ENCODE results near the gene EFTUD2. TPM values are rescaled to one million over a fixed set of nuclear protein-coding genes. Genes with fewer than 3 reads are reported as not detected.

EFTUD2 gene
- total and polyA plus RNA-seq, 2 of the 13 experiments (the other 11 are each of a cell fraction or from before 2014, with no cell fraction given), result 111 to 137 TPM

- Histone ChIP-seq H3K27ac (ENCODE audit: extremely low read length, insufficient read depth, low read length) (no peak overlapping the region), H3K4me1 (ENCODE audit: insufficient read depth, low read length) (peaks cover 31% of the 10 kb centered on the region), H3K9me3 (ENCODE audit: low read length) (no peaks in the 10 kb centered on the region), H3K9ac (ENCODE audit: insufficient read depth, low read depth, low read length) (no peak overlapping the region), H3K4me3 (replicated peaks in 1 of 3; ENCODE audit: insufficient read depth in 1 of 3, low read depth in 2 of 3, low read length in 3 of 3) (no peak overlapping the region), H3K27me3 (ENCODE audit: control insufficient read depth in 1 of 2, insufficient read depth in 2 of 2, low read length in 2 of 2) (peaks cover 3 to 38% of the 10 kb centered on the region in 2 experiments), H3K4me2 (ENCODE audit: low read depth, low read length) (peak overlapping the region; percentile 84), H4K20me1 (ENCODE audit: insufficient read depth, low read length) (no peaks in the 10 kb centered on the region), H3K36me3 (replicated peaks in 1 of 2; ENCODE audit: control insufficient read depth in 1 of 2, insufficient read depth in 2 of 2, low read length in 2 of 2) (no peaks in the 10 kb centered on the region), H2AFZ (ENCODE audit: low read length) (no peak overlapping the region), H3K79me2 (ENCODE audit: insufficient read depth, low read length) (no peaks in the 10 kb centered on the region)
- DNase-seq (ENCODE audit: low spot score) (no peak), FAIRE-seq (no peak), ATAC-seq (no peak)
- CTCF ChIA-PET (ENCODE audit: low intra/inter-chr PET ratio, low total read pairs), result interaction anchor here (1.1 kb wide), 1 partner anchor 52 kb away, joined by 4 read pairs; no protein-coding TSS in a partner anchor
- POLR2A ChIA-PET, result no interaction called here
- no TSS peak for BruUV-seq (replicated peaks)
- no peak for TF ChIP-seq SRSF4 (IDR thresholded peaks at IDR 0.05; ENCODE audit: low read depth, low read length, poor library complexity, severe bottlenecking)
- TF ChIP-seq ZNF547 (CRISPR knock-in tag; IDR thresholded peaks at IDR 0.05), result no peak
- intact Hi-C loops (cut with micrococcal nuclease; ENCODE audit: unreplicated experiment), result no loop called here
- in situ Hi-C loops (cut with HindIII; ENCODE audit: extremely low pct_ligation_motif_present, low pct_unique_long_range_greater_than_20kb), result no loop called here
- WGBS (ENCODE audit: low lambda C conversion rate), result 56% methylated on average over 11 of the region's 12 CpGs
Measured at GRCh38 chr17:44831371-44831770, 67.9 kb downstream of the EFTUD2 start.

DNA sequence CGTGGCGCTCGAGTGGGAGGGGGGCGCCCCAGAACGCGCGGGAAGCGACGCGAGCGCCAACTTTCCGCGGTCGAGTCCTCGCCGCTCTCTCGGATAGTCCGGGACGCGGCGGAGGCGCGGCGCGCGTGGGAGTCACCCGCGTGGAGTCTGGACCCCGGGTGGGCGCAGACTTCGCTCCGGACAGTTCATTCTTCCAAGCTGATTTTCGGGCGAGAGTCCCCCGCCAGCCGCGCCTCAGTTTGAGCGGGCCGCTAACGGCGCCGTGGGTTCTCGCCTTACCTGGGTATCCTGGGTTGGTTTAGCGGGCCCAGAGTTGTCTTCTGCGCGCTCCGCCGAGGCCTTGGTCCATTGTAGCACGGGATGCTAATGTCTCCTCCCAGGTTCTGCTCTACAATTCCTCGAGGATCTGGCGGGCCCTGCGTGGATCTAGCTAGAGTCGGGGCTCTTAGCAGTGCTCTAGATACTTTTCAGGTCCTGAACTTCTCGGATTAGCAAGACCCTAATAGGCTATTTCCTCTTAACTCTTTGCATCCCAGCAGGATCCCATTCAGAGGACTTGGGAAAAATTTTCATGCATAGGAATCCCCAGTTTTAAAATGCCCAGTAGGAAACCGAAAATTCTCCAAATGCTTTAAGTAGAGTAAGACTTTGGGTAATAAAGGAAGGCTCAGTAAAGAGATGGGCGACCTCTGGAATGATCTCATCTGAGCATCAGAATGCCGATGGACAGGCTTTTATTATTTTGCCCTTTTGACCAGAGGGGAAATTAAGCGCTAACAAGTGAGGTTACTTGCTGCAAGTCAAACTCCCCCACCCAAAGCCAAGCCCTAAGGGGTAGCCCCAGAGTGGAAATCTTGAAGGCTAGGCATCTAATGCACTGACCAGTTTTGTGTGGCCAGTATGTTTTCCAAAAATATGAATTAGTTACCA, 68.6 kb downstream of the EFTUD2 start:
- H3K9ac ChIP-seq (ENCODE audit: insufficient read depth, low read depth, low read length), result no peak overlapping the region
- intact Hi-C loops (cut with micrococcal nuclease; ENCODE audit: unreplicated experiment), result no loop called here
- ChIA-PET POLR2A (no interaction called here), CTCF (ENCODE audit: low intra/inter-chr PET ratio, low total read pairs) (no interaction called here)
- H2AFZ ChIP-seq (ENCODE audit: low read length), result no peak overlapping the region
- H3K4me3 ChIP-seq (replicated peaks in 1 of 3; ENCODE audit: insufficient read depth in 1 of 3, low read depth in 2 of 3, low read length in 3 of 3), result peak overlapping the region; percentile 50 to 72 (median 72)
- BruUV-seq (replicated peaks), result no TSS peak
- no peaks in the 10 kb centered on the region for H3K36me3 ChIP-seq (replicated peaks in 1 of 2; ENCODE audit: control insufficient read depth in 1 of 2, insufficient read depth in 2 of 2, low read length in 2 of 2)
- H3K4me1 ChIP-seq (ENCODE audit: insufficient read depth, low read length), result peaks cover 31% of the 10 kb centered on the region
- peaks cover 3 to 38% of the 10 kb centered on the region in 2 experiments for H3K27me3 ChIP-seq (ENCODE audit: control insufficient read depth in 1 of 2, insufficient read depth in 2 of 2, low read length in 2 of 2)
- 5% methylated on average over 41 of the region's 58 CpGs for WGBS (ENCODE audit: low lambda C conversion rate)
- peak overlapping the region; percentile 84 for H3K4me2 ChIP-seq (ENCODE audit: low read depth, low read length)
- no peaks in the 10 kb centered on the region for H4K20me1 ChIP-seq (ENCODE audit: insufficient read depth, low read length)
- no peak overlapping the region for H3K27ac ChIP-seq (ENCODE audit: extremely low read length, insufficient read depth, low read length)
- H3K9me3 ChIP-seq (ENCODE audit: low read length), result no peaks in the 10 kb centered on the region
- DNase-seq (ENCODE audit: low spot score) (no peak), FAIRE-seq (no peak), ATAC-seq (peak; percentile 65)
- in situ Hi-C loops (cut with HindIII; ENCODE audit: extremely low pct_ligation_motif_present, low pct_unique_long_range_greater_than_20kb), result no loop called here
- no peaks in the 10 kb centered on the region for H3K79me2 ChIP-seq (ENCODE audit: insufficient read depth, low read length)
- TF ChIP-seq FOXK2 (IDR thresholded peaks at IDR 0.05) (no peak), TBP (CRISPR knock-in tag; IDR thresholded peaks at IDR 0.05) (no peak), ZNF749 (CRISPR knock-in tag; IDR thresholded peaks at IDR 0.05; ENCODE audit: borderline replicate concordance) (no peak), ZNF644 (CRISPR knock-in tag; IDR thresholded peaks at IDR 0.05; ENCODE audit: low read depth) (no peak), HNRNPLL (IDR thresholded peaks at IDR 0.05; ENCODE audit: low read depth, low read length, poor library complexity, severe bottlenecking) (peak; percentile 65), PPARG (CRISPR knock-in tag; conservative IDR thresholded peaks at IDR 0.05) (no peak), FLYWCH1 (CRISPR knock-in tag; IDR thresholded peaks at IDR 0.05) (no peak)
- TF ChIP-seq, protein P1, sequence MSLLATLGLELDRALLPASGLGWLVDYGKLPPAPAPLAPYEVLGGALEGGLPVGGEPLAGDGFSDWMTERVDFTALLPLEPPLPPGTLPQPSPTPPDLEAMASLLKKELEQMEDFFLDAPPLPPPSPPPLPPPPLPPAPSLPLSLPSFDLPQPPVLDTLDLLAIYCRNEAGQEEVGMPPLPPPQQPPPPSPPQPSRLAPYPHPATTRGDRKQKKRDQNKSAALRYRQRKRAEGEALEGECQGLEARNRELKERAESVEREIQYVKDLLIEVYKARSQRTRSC (CRISPR knock-in tag; IDR thresholded peaks at IDR 0.05; ENCODE audit: low read depth), result no peak
- TF ChIP-seq, protein P2, sequence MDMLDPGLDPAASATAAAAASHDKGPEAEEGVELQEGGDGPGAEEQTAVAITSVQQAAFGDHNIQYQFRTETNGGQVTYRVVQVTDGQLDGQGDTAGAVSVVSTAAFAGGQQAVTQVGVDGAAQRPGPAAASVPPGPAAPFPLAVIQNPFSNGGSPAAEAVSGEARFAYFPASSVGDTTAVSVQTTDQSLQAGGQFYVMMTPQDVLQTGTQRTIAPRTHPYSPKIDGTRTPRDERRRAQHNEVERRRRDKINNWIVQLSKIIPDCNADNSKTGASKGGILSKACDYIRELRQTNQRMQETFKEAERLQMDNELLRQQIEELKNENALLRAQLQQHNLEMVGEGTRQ (IDR thresholded peaks at IDR 0.05; ENCODE audit: low read depth, low read length), result no peak
- TF ChIP-seq, protein P2 (CRISPR knock-in tag; IDR thresholded peaks at IDR 0.05; ENCODE audit: borderline replicate concordance), result no peak
- TF ChIP-seq, protein P3, sequence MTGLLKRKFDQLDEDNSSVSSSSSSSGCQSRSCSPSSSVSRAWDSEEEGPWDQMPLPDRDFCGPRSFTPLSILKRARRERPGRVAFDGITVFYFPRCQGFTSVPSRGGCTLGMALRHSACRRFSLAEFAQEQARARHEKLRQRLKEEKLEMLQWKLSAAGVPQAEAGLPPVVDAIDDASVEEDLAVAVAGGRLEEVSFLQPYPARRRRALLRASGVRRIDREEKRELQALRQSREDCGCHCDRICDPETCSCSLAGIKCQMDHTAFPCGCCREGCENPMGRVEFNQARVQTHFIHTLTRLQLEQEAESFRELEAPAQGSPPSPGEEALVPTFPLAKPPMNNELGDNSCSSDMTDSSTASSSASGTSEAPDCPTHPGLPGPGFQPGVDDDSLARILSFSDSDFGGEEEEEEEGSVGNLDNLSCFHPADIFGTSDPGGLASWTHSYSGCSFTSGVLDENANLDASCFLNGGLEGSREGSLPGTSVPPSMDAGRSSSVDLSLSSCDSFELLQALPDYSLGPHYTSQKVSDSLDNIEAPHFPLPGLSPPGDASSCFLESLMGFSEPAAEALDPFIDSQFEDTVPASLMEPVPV (CRISPR knock-in tag; IDR thresholded peaks at IDR 0.05), result no peak
